ENCODE data around the gene QPCT.

DNA sequence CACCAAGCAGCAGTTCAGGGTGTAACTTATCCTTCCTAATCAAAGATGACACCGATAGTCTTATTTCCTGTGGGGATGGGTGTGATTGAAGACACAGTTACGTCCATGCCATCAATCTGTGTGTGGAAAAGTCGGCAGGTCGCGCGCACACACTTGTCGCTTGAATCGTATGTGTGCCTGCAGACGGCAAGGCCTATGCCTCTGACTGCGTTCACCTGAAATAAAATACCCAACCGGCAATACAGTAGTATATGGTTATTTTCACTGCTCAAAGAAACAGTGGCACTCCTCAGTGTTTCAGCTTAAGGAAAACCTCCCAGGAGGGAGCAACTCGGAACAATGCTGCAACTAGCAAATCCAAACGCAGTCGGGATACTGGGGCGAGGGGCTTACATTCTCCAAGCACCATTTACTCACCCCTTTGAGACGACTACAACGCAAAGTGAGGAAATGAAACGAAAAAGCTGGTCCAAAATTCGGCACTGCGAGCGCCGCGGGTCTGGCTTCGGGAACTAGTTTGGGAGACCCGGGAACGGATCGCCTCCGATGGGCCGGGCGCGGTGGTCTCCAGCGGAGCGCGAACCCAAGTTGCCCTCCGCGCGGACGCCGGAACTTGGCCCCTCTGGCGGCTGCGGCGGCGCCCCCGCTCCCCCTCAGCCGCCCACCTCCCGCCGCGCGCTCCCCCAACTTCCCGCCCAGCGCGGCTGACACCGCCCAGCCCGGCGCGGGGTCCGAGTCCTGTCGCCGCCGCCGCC lies 20.5 kb upstream of the QPCT start:
- TF ChIP-seq, protein P1, sequence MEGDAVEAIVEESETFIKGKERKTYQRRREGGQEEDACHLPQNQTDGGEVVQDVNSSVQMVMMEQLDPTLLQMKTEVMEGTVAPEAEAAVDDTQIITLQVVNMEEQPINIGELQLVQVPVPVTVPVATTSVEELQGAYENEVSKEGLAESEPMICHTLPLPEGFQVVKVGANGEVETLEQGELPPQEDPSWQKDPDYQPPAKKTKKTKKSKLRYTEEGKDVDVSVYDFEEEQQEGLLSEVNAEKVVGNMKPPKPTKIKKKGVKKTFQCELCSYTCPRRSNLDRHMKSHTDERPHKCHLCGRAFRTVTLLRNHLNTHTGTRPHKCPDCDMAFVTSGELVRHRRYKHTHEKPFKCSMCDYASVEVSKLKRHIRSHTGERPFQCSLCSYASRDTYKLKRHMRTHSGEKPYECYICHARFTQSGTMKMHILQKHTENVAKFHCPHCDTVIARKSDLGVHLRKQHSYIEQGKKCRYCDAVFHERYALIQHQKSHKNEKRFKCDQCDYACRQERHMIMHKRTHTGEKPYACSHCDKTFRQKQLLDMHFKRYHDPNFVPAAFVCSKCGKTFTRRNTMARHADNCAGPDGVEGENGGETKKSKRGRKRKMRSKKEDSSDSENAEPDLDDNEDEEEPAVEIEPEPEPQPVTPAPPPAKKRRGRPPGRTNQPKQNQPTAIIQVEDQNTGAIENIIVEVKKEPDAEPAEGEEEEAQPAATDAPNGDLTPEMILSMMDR (IDR thresholded peaks at IDR 0.05; ENCODE audit: low read depth, low read length, poor library complexity, severe bottlenecking), result no peak
- TF ChIP-seq EZH2phosphoT487 (IDR thresholded peaks at IDR 0.05; ENCODE audit: borderline replicate concordance, low read length), result no peak
